SU-DHL-6 (cell line): Measurements from ENCODE around the gene AMN.

Experiments used
- H2AFZ ChIP-seq: fragments of 200-600 bp; sonication (generic); 2 replicates; pipeline ENCODE4 v1.6.1; 2014; ENCODE audit warnings: low read depth, mild to moderate bottlenecking, moderate library complexity, mixed read lengths, antibody characterized with exemption, low read length; ENCODE audit not compliant: severe bottlenecking
- H3F3A ChIP-seq: fragments of 200-600 bp; shearing (Covaris generic); 2 replicates; pipeline ENCODE4 v1.6.0; 2016; ENCODE audit warnings: antibody characterized with exemption, mild to moderate bottlenecking; ENCODE audit not compliant: insufficient read depth
- H3K27ac ChIP-seq: fragments of 200-600 bp; sonication (generic); 2 replicates; pipeline ENCODE4 v1.5.1; 2016; ENCODE audit warnings: low read depth, mild to moderate bottlenecking, low read length, moderate library complexity, mixed read lengths
- H3K27me3 ChIP-seq: fragments of 200-600 bp; sonication (generic), shearing (Covaris generic); 2 replicates; pipeline ENCODE4 v1.6.0; 2014; ENCODE audit warnings: mild to moderate bottlenecking, low read length
- H3K36me3 ChIP-seq: fragments of 200-600 bp; sonication (generic); 2 replicates; pipeline ENCODE4 v1.6.1; 2014; ENCODE audit warnings: mild to moderate bottlenecking, low read length, mixed read lengths
- H3K4me2 ChIP-seq: fragments of 300-600, 200-600 bp; shearing (Covaris generic), sonication (generic); 2 replicates; pipeline ENCODE4 v1.6.0; 2014; ENCODE audit warnings: low read length, low read depth, mild to moderate bottlenecking; ENCODE audit not compliant: poor library complexity, severe bottlenecking
- H3K4me3 ChIP-seq: fragments of 200-600 bp; sonication (generic); 2 replicates; pipeline ENCODE4 v1.5.1; 2014; ENCODE audit warnings: antibody characterized with exemption, low read length, mild to moderate bottlenecking, mixed read lengths; ENCODE audit not compliant: insufficient read depth, poor library complexity, severe bottlenecking
- H3K79me2 ChIP-seq: fragments of 200-600 bp; sonication (generic); 2 replicates; pipeline ENCODE4 v1.6.1; 2014; ENCODE audit warnings: mild to moderate bottlenecking, low read length, moderate library complexity; ENCODE audit not compliant: insufficient read depth
- H3K9ac ChIP-seq: fragments of 200-600 bp; sonication (generic); 2 replicates; pipeline ENCODE4 v1.7.0; 2014; ENCODE audit warnings: mild to moderate bottlenecking, low read length
- H3K9me2 ChIP-seq: fragments of 200-600 bp; sonication (generic); replicated peaks from 2 replicates; pipeline ENCODE4 v1.6.1; 2014; ENCODE audit warnings: low read length; ENCODE audit not compliant: insufficient read depth
- H3K9me3 ChIP-seq: fragments of 200-600 bp; sonication (generic); 2 replicates; pipeline ENCODE4 v1.6.1; 2014; ENCODE audit warnings: low read length, mixed read lengths; ENCODE audit not compliant: insufficient read depth
- H4K20me1 ChIP-seq: fragments of 200-600 bp; sonication (generic); 2 replicates; pipeline ENCODE4 v1.6.1; 2014; ENCODE audit warnings: low read depth, mild to moderate bottlenecking, antibody characterized with exemption, low read length, moderate library complexity, mixed read lengths
- EZH2phosphoT487 ChIP-seq: fragments of 200-600 bp; sonication (generic), shearing (Covaris generic); conservative IDR thresholded peaks from 2 replicates; pipeline ENCODE4 v1.6.1; 2018; ENCODE audit warnings: mild to moderate bottlenecking, antibody characterized with exemption, low read length, moderate library complexity, mixed read lengths
- TF ChIP-seq, protein P1 (sequence below): fragments of 200-600 bp; sonication (generic); IDR thresholded peaks from one replicate; pipeline ENCODE4 v1.5.1; 2017; ENCODE audit warnings: antibody characterized with exemption, mild to moderate bottlenecking, low read length, moderate library complexity; ENCODE audit not compliant: insufficient read depth, poor library complexity, severe bottlenecking

AMN gene

DNA sequence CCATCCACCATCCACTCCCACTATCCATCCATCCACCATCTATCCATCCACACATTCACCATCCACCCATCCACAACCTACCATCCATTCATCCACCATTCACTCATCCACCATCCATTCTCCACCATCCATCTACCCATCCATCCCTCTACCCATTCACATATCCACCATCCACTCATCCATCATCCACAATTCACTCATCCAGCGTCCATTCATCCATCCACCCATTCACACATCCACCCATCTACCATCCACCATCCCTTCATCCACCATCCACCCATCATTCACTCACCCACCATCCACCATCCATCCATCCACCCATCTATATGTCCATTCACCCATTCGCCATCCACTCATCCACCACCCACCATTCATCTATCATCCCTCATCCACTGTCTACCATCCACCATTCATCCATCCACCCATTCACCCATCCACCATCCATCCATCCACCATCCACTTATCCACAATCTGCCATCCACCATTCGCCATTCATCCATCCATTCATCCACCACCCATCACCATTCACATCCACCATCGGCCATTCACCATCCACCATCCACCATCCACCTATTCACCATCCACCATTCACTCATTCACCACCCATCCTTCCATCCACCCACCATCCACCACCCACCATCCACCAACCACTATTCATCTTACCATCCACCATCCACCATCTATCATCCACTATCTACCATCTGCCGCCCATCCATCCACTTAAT lies 2.0 kb upstream of the AMN start:
- H3K9me2 ChIP-seq = no peaks in the 10 kb centered on the region
- no peaks in the 10 kb centered on the region for H3K36me3 ChIP-seq
- no peaks in the 10 kb centered on the region for H3F3A ChIP-seq
- no peaks in the 10 kb centered on the region for H3K9me3 ChIP-seq
- no peak overlapping the region for H3K27ac ChIP-seq
- H3K4me3 ChIP-seq = no peak overlapping the region
- H4K20me1 ChIP-seq = no peaks in the 10 kb centered on the region
- no peaks in the 10 kb centered on the region for H3K27me3 ChIP-seq
- no peak overlapping the region for H2AFZ ChIP-seq
- no peak for TF ChIP-seq EZH2phosphoT487
- TF ChIP-seq, protein P1, sequence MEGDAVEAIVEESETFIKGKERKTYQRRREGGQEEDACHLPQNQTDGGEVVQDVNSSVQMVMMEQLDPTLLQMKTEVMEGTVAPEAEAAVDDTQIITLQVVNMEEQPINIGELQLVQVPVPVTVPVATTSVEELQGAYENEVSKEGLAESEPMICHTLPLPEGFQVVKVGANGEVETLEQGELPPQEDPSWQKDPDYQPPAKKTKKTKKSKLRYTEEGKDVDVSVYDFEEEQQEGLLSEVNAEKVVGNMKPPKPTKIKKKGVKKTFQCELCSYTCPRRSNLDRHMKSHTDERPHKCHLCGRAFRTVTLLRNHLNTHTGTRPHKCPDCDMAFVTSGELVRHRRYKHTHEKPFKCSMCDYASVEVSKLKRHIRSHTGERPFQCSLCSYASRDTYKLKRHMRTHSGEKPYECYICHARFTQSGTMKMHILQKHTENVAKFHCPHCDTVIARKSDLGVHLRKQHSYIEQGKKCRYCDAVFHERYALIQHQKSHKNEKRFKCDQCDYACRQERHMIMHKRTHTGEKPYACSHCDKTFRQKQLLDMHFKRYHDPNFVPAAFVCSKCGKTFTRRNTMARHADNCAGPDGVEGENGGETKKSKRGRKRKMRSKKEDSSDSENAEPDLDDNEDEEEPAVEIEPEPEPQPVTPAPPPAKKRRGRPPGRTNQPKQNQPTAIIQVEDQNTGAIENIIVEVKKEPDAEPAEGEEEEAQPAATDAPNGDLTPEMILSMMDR = no peak
- H3K9ac ChIP-seq = no peak overlapping the region
- no peaks in the 10 kb centered on the region for H3K79me2 ChIP-seq
- H3K4me2 ChIP-seq = no peak overlapping the region

GRCh38 chr14:102920998-102921304 lies 1.5 kb upstream of the AMN start:
- H3K9me3 ChIP-seq = no peaks in the 10 kb centered on the region
- H3K9ac ChIP-seq = no peak overlapping the region
- no peaks in the 10 kb centered on the region for H3K27me3 ChIP-seq
- no peak overlapping the region for H2AFZ ChIP-seq
- no peak overlapping the region for H3K4me3 ChIP-seq
- H3K9me2 ChIP-seq = no peaks in the 10 kb centered on the region
- H3K4me2 ChIP-seq = no peak overlapping the region
- H3F3A ChIP-seq = no peaks in the 10 kb centered on the region
- no peaks in the 10 kb centered on the region for H3K36me3 ChIP-seq
- TF ChIP-seq EZH2phosphoT487 = no peak
- TF ChIP-seq, protein P1 = no peak
- no peaks in the 10 kb centered on the region for H4K20me1 ChIP-seq
- H3K79me2 ChIP-seq = no peaks in the 10 kb centered on the region
- H3K27ac ChIP-seq = no peak overlapping the region

- Histone ChIP-seq H3K4me2 (no peak overlapping the region), H3K9me2 (no peaks in the 10 kb centered on the region), H3K9me3 (no peaks in the 10 kb centered on the region), H3K27me3 (no peaks in the 10 kb centered on the region), H3K4me3 (no peak overlapping the region), H3F3A (no peaks in the 10 kb centered on the region), H3K36me3 (no peaks in the 10 kb centered on the region), H3K27ac (no peak overlapping the region), H2AFZ (no peak overlapping the region), H4K20me1 (no peaks in the 10 kb centered on the region), H3K79me2 (no peaks in the 10 kb centered on the region), H3K9ac (no peak overlapping the region)
- TF ChIP-seq, protein P1 = no peak
- TF ChIP-seq EZH2phosphoT487 = no peak
Measured at GRCh38 chr14:102923201-102923924, 900 bp downstream of the AMN start.
